ENCODE measurements around the gene ALKAL2. TPM values are rescaled to one million over a fixed set of nuclear protein-coding genes. Genes with fewer than 3 reads are reported as not detected.

The ALKAL2 gene
- total and polyA plus RNA-seq, 11 donors: 0.25 to 9.0 (median 1.2) TPM

- intact Hi-C loops (cut with DNase I): loop anchor here in 8 of 10 donors (1.0 to 10.0 kb wide), 7 partner anchors 41 to 1301 kb away; partner anchors contain the start of gene ALKAL2 (in 3 of the 8)
- no peak overlapping the region for H3K4me3 ChIP-seq
- H3K9me3 ChIP-seq: peaks cover 0 to 13% (median 0%) of the 10 kb centered on the region in 12 donors
- no peak for ATAC-seq
- TF ChIP-seq POLR2A (IDR thresholded peaks at IDR 0.05) (no peak), CTCF (IDR thresholded peaks at IDR 0.05) (peak; percentile 25 to 61 (median 46))
- 68 to 70% (median 69%) methylated on average over 6 of the region's 6 CpGs for WGBS, 4 donors
- no peak overlapping the region for H3K27ac ChIP-seq
- DNase-seq: no peak
- H3K27me3 ChIP-seq: no peaks in the 10 kb centered on the region
- H3K36me3 ChIP-seq: peaks cover 0 to 74% (median 60%) of the 10 kb centered on the region in 9 donors
- H3K4me1 ChIP-seq: no peaks in the 10 kb centered on the region
Observed at GRCh38 chr2:246489-247144, 41.3 kb downstream of the ALKAL2 start.

- Histone ChIP-seq H3K27ac (no peak overlapping the region), H3K4me1 (no peaks in the 10 kb centered on the region), H3K27me3 (no peaks in the 10 kb centered on the region), H3K36me3 (peaks cover 0 to 75% (median 47%) of the 10 kb centered on the region in 9 donors), H3K4me3 (no peak overlapping the region), H3K9me3 (peaks cover 0 to 13% (median 0%) of the 10 kb centered on the region in 12 donors)
- DNase-seq: no peak
- TF ChIP-seq CTCF (IDR thresholded peaks at IDR 0.05) (no peak), POLR2A (IDR thresholded peaks at IDR 0.05) (no peak)
- intact Hi-C loops (cut with DNase I): loop anchor here in 4 of 10 donors (2.0 to 10.0 kb wide), 3 partner anchors 46 to 390 kb away; no protein-coding TSS in a partner anchor
- WGBS, 4 donors: 91 to 96% (median 95%) methylated on average over 7 of the region's 7 CpGs
- no peak for ATAC-seq
Observed at GRCh38 chr2:244547-244946, 43.3 kb downstream of the ALKAL2 start.

GRCh38 chr2:238869-239268 lies 49.0 kb downstream of the ALKAL2 start:
- intact Hi-C loops (cut with DNase I): no loop called here
- Histone ChIP-seq H3K4me1 (no peaks in the 10 kb centered on the region), H3K36me3 (peaks cover 0 to 37% (median 12%) of the 10 kb centered on the region in 9 donors)

More at GRCh38 chr2:238869-239268, 49.0 kb downstream of the ALKAL2 start:
- no peak overlapping the region for H3K27ac ChIP-seq
- WGBS, 4 donors: 91 to 94% (median 93%) methylated on average over 5 of the region's 5 CpGs
- TF ChIP-seq CTCF (IDR thresholded peaks at IDR 0.05): no peak
- no peak for TF ChIP-seq POLR2A (IDR thresholded peaks at IDR 0.05)
- ATAC-seq (no peak), DNase-seq (no peak)
- H3K27me3 ChIP-seq: no peaks in the 10 kb centered on the region
- H3K9me3 ChIP-seq: peaks cover 0 to 13% (median 0%) of the 10 kb centered on the region in 12 donors
- no peak overlapping the region for H3K4me3 ChIP-seq
